ENCODE data around the gene EHF.

Gene EHF

DNA sequence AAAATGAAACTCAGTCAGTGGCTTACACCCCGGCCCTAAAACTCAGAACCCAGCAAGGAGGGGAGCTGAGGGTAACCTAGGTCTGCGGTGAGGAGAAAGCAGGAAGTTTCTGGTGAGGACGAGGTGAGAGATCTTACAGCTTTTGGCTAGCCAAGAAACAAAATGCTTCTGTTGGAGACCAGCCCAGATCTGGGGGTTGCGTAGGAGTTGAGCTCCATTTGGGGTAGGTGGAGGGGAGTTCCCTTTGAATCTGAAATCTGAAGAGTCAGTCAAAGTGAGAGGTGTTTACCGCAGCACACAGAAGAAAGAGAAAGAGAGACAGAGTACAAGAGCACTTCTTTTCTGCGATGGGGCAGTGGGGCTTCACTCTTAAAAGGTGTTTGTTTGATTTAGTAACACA, 29.6 kb downstream of the EHF start:
- TF ChIP-seq, protein P1, sequence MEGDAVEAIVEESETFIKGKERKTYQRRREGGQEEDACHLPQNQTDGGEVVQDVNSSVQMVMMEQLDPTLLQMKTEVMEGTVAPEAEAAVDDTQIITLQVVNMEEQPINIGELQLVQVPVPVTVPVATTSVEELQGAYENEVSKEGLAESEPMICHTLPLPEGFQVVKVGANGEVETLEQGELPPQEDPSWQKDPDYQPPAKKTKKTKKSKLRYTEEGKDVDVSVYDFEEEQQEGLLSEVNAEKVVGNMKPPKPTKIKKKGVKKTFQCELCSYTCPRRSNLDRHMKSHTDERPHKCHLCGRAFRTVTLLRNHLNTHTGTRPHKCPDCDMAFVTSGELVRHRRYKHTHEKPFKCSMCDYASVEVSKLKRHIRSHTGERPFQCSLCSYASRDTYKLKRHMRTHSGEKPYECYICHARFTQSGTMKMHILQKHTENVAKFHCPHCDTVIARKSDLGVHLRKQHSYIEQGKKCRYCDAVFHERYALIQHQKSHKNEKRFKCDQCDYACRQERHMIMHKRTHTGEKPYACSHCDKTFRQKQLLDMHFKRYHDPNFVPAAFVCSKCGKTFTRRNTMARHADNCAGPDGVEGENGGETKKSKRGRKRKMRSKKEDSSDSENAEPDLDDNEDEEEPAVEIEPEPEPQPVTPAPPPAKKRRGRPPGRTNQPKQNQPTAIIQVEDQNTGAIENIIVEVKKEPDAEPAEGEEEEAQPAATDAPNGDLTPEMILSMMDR (conservative IDR thresholded peaks at IDR 0.05), result no peak
- H3K27ac ChIP-seq, result peak overlapping the region; percentile 32

DNA sequence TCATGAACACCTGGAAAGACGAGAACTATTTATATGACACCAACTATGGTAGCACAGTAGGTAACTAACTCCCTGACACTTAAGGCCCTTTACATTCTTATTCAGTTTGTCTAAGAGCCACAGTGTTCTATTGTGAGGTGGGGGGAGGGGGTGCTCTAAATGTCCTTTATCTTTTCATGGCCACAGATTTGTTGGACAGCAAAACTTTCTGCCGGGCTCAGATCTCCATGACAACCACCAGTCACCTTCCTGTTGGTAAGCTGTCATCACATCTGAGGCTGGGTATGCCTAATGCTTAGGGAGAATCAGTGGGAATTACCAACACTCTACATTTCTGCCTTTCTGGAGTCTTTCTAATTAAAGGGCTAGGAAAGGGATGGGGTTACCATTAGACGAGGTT, 30.7 kb downstream of the EHF start:
- peak overlapping the region; percentile 40 for H3K27ac ChIP-seq
- TF ChIP-seq, protein P1 (conservative IDR thresholded peaks at IDR 0.05), result no peak

GRCh38 chr11:34652191-34652973, 31.5 kb downstream of the EHF start:
- H3K27ac ChIP-seq, result peak overlapping the region; percentile 40
- TF ChIP-seq, protein P1 (conservative IDR thresholded peaks at IDR 0.05), result no peak

GRCh38 chr11:34653031-34653430, 32.1 kb downstream of the EHF start:
- peak overlapping the region; percentile 40 for H3K27ac ChIP-seq
- TF ChIP-seq, protein P1 (conservative IDR thresholded peaks at IDR 0.05), result no peak

GRCh38 chr11:34653851-34654482, 33.1 kb downstream of the EHF start:
- TF ChIP-seq, protein P1 (conservative IDR thresholded peaks at IDR 0.05), result no peak
- H3K27ac ChIP-seq, result peak overlapping the region; percentile 40

- TF ChIP-seq, protein P1 (conservative IDR thresholded peaks at IDR 0.05), result no peak
- peak overlapping the region; percentile 40 for H3K27ac ChIP-seq
Observed at GRCh38 chr11:34654483-34655334, 33.8 kb downstream of the EHF start.
